DMS53 treated with DMSO at 0.1 percent for 48 hours (cell line): Measurements from ENCODE around the gene NDUFA8.

ENCODE experiments used
- DNase-seq: peaks from one replicate; lab custom pipeline; 2025; ENCODE audit not compliant: unreplicated experiment; lab: John Stamatoyannopoulos, UW

Gene NDUFA8

DNA sequence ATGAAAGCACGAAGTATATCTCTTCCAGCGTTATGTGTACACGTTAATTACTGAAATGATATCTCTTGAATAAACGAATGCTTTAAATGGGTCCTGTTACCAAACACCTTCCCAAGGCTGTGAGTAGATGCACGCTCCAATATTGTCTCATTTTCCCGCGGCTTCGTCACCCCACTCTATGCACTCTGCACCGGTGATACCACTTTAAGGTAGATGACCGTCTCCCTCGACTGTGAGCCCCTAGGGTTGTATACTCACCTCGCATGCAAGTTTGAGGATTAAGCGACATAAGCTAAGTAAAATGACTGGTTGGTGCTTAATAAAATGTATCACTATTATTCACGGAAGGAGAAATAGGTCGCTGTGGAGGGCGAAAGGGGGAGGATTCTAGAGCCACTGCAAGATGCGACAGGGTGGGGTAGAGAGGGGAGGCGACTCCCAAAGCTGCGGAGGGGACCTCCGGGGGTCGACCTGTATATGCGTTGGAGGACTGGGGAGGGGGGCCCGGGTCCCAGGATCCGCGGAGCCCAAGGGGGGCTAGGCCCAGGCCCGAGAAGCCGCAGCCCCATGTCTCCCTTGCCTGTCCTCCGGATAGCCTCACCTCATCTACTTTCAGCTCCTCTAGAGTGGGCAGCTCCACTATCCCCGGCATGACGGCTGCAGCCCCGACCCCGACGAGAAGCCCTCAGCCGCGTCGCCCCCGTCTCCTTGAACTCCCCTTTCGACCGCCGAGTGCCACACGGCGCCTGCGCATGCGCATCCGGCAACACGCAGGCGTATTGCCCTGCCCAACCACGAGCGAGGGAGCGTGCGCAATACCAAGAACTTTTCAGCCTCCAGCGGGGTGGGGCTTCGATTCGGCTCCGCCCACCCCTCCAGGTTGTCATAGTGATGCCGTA lies at the start of gene NDUFA8, which contains the start of gene MORN5:
Gene NDUFA8 (minus strand): TSS at position 754 of the 899 bp plus-strand sequence. CDS start 102 bp downstream, at position 652.
Gene MORN5 (plus strand): TSS at position 883 of the 899 bp plus-strand sequence. CDS start 65 bp downstream, outside the sequence.
- peak; percentile 92 for DNase-seq

DNA sequence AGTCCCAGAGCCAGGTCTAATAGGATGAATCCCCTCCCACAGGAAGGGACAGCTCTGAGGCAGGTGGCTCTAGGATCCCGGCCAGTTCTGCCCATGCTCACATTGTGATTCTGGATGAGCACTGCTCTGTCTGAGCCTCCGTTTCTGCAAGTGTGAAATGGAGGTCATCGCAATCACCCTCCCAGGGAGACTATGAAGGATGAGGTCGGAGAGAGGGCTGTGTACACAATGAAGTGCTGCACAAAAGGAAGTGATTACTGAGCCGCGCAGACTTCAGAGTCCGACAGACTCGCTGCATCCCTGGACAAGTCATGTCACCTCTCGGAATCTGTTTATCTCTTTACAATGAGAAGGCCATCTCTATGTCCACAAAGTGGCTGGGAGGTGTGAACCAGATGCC lies 47.5 kb upstream of the NDUFA8 start:
- no peak for DNase-seq

DNA sequence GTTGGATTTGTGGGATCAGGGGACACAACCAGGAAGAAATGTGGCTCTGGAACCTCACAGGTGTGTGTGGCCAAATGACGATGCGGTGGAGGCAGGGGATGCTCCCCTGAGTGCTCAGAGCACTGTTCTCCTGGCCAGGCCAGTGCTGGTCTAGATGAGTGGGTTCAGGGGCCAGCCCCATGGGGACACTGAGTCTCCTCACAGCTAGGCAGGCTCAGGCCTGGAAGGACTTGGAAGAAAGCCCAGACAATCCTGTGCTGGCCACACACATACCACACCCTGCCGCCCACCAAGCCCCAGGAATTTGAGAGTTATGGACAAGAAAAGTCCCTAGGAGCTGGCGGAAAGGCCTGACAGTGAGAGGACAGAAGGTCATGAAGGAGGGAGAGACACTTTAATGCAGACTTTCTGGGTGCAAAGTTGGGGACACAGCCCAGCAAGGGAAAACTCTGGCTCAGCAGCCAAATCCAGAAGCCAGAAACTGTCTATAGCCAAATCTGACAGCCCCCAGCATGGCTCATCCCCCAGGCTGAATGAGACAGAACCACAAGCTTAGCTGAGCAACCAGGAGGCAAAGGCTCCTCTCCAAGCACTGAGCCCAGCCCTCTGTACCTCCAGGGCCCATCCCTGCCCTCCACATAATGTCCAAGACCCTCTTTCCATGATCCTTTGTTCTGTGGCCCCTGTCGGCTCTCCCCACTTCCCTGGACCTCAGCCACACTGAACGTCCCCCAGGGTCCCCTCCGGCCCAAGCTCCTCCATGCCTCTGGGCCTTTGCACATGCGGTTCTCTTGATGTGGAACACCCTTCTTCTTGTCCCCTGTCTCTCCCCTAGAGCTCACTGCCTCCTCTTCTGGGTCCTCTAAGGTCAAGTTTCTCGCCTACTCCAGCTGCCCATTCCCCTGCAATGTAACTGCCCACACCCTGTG lies 46.8 kb upstream of the NDUFA8 start:
- no peak for DNase-seq

DNA sequence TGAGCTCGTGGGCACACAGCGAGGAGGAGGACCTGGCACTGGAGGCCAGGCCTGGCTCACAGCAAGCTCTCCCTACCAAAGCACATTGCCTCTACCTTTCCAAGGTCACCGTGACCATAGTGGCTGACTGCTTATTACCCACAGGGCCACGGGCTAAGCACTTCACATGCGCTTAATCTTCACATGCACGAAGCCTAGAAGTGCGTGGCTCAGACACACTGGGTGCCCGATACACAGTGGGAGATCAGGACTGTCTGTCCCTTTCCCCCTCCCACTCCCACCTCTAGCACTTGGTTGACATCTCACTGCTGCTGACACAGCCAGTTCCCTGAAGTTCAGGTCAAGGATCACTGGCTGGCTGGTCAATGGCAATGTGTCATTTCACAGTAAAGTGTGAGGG lies 45.6 kb upstream of the NDUFA8 start:
- no peak for DNase-seq

DNA sequence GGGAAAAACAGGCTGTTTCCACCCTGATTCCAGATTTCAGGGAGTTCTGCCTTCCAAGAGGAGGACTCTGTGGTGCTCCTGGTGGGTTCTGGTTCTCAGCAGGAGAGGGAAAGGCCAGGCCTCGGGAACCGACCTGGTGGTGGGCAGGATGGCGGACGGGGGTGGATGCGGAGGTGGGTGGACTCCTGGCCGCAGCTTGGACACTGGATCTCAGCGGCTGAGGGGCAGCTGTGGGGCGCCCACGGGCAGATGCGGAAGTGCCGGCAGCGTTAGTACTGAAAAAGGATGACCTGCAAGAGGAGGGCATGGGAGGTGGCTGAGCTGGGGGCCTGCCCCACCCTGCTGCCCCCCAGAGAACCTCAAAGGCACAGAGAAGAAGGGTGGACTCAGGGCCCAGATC lies 44.9 kb upstream of the NDUFA8 start:
- DNase-seq, result no peak

DNA sequence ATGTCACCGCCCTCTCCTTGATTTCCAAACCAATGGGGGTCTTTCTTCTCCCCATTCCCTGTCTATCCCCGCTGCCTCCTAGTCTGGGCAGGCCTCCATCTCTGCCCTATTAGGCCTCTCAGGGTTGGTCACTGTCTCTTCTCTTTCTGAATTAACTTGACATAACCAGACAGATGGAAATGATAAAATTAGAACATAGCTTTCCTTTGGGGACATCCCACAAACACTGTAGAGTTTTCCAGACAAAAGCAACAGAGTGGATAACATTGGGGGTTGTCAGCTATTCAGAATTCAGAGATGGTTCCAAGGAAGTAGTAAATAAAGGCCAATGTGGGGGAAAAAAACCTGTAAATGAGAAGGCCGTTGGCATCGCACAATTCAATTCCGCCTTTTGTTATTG lies 44.5 kb upstream of the NDUFA8 start:
- no peak for DNase-seq

DNA sequence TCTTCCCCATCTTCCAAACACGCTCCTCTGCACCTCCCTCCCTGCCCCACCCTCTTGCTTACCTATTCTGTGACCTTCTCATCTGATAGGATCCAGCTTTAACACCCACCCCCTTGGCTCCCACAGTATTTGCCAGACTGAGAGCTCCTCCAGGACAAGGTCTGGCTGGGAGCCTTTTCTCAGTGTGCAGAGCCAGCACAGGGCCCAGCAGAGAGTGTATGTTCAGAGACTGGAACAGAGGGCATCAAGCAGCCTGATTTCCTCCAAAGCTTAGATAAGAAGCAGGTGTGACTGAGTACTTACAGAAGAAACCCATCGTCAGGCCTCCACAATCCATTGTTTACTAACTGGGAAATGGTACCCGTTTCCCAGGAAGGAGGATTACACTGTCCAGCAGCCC lies 42.5 kb upstream of the NDUFA8 start:
- no peak for DNase-seq

DNA sequence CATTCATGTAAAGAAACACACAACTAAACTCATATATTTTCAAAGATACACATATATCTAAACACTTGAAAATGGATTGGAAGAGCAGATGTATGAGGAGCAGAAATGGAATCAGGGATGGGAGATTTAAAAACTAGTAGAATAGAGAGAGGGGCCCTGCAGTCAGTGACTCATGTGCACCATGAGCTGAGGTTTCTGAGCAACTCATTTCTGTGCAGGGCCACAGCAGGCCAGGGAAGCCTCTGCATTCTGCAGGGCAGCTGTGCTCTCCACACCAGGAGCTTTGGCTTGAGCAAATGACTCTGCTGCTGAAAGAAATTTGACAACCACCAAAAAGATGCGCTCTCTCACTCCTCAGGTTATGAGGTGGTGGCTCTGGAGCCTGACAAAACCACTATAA lies 42.1 kb upstream of the NDUFA8 start:
- no peak for DNase-seq

DNA sequence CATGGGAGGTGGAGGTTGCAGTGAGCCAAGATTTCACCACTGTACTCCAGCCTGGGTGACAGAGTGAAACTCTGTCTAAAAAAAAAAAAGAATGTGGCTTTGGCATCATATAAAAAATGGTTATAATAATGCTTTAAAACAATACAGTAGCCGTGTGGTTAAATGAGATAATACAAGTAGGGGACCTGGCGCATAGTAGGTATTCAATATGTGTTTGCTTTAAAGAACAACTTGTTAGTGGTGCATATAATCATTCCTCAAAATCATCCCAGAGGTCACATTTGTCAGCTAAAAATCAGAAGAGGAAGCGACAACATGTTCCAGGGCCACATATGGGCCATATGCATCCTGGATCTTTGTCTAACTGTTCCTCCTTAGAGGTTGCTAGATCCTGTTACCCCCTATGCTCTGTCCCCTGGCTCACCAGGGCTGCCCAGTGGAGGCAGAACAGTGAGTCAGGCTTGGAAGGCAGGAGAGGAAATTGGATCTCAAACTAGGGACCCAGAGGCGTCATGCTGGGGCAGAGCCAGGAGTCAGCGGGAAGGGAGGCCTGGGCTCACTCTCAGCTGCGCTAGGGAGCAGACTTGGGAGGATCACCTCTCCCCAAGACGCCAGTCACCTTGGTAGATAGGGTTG lies 41.5 kb upstream of the NDUFA8 start:
- no peak for DNase-seq

DNA sequence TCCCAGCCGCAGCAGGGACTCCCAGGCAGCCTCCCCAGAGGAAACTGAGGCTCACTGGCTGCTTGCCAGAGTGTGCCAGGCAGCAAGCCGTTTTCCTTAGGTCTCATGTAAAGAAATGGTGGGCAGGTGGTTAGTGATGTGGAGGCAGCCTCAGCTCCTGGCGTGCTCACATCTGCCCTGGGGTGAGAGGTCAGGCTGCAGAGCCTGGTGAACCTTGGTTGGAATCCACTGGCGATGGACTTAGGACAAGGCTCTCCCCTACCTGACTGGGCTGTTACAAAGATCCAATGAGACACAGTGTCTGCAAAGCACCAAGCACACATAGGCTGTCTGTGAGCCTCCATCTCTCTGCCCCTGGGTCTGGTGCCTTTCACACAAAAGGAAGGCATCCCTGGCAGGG lies 38.3 kb upstream of the NDUFA8 start:
- DNase-seq, result no peak

DNA sequence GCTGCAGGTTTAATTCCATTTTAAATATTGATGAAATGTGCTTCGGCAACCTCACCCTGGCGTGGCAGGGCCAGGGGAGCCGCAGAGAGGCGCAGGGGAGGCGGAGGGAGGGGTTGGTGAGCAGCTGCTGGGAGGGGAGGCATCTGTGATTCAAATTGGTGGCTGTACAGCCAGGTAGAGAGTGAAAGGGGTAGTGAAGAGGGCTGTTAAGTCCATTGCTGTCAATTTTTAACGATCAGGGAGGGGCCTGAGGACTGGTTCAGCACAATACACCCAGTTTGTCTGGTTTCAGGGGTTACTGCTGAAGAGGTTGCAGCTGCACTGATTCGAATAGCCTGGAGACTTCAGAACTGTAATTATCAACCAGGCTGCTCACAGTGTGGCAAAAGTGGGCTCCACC lies 37.8 kb upstream of the NDUFA8 start:
- DNase-seq, result no peak

DNA sequence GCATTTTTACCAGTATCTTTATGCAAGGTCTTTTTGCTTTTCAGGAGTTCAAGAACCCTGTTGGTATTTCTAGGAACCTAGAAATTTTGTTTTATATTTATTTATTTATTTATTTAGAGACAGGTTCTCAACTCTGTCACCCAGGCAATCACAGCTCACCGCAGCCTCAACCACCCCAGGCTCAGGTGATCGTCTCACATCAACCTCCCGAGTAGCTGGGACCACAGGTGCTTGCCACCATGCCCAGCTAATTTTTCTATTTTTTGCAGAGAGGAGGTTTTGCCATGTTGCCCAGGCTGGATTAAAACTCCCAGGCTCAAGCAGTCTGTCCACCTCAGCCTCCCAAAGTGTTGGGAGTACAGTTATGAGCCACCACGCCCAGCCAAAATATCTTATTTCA lies 36.3 kb upstream of the NDUFA8 start:
- no peak for DNase-seq

DNA sequence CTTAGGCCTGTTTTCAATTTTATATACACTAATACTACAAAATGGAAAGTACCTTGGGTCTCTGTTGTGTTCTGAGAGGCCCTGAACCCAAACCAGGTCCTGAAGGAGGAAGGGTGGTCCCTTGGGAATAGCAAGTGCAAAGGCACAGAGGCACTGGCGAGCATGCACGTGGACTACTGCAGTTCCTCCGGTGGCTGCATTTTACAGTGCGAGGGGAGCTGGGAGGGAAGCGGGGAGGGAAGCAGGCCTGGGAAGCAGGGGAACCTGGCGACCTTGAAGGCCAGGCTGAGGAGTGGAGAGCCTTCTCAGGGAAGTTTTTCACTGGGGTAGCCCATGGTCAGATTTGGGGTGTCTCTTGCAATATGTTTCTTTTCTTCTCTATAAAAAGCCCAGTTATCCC lies 34.1 kb upstream of the NDUFA8 start:
- no peak for DNase-seq

DNA sequence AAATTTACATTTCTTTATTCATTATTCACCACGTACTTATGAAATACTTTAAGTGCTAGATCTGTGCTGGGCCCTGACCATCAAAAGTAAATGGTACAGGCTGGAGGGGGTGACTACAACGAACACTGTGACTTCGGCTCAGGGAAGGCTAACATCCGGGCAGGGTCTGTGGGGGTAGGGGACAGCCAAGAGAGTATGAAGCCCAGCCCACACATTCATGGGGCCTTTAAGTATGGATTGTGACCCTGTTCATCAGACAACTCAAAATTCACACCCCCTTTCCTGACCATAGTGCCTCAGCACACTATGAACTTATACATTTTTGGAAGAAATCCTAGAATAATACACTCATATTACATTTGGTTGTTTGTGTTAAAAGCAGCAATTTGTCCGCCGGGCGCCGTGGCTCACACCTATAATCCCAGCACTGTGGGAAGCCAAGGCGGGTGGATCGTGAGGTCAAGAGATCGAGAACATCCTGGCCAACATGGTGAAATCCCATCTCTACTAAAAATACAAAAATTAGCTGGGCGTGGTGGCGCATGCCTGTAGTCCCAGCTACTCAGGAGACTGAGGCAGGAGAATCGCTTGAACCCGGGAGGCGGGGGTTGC lies 33.4 kb upstream of the NDUFA8 start:
- DNase-seq, result no peak

DNA sequence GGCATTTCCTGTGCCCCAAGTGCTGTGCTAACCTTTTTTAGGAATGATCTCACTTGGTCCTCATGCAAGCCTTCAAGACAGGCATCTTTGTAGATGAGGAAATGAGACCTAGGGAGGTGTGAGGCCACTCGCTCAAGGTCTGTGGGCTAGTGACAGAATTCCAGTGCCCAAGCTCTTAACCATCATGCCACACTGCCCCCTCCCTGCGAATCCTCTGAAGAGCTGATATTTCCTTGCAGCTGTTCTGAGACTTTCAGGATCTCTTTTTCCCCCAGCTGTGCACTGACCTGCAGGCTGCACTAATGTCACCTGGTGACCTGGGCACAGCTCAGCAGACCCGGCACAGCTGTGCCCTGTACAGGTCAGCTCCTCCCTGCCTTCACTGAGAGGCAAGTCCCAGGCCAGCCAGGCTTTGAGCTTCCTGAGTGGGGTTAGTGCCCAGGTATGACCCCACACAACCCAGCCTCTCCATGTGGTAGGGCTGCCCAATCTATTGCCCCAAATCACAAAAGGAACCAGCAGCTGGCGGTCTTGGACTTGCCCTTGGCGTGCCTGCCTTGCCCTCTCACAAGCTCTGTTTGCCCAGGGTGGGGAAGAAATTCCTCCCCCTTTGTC lies 32.8 kb upstream of the NDUFA8 start:
- no peak for DNase-seq

DNA sequence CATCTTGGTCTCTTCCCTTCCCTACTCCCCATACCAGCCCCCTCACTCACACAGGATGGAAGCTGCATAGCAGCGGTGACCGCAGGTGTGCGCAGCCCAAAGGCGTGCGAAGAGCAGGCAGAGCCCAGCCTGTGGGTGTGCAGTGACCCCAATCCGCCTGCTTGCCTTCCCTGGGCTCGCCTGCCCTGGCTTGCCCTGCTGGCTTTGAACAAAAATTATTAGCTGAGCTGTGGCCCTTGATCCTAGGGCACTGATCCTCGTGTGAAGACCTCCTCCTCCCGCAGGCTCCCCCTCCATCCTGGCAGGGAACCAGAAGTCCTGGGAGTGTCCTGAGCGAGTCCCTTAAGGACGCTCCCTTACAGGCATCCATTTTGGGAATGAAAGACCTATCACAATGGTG lies 32.0 kb upstream of the NDUFA8 start:
- DNase-seq, result no peak

DNA sequence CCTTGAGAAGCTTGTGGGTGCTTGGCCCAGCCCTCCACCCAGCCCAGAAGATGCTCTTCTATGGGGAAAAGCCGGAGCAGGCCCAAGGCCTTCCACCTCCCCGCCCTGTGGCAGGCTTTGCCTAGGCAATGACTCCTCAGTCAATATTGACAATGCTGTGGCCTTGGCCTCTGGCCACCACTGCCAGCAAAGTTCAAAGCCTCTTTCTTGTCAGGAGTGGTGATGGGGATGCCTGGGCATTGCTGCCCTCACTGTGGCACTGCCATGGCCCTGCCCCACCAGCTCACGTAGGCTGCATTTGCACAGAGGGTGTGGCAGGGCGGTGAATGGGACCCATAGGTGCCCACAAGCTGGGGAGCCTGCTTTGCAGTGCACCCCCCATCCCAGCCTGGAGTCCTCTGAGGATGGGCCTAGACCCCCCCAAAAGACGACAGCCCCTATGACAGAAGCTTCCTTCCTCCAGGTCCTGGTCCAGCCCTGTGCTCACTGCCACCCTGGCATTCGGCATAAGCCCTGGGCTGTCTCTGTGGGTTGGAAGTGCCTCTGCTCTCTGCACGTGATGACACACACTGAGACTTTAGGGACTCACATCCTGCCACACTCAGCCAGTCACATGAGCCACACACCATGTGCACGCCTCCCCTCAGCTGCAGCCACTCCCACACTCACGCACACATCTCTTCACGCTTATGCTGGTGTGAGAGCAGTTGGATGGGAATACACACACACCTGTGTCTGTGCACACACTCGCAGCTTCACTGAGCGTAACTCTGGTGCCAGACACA lies 31.2 kb upstream of the NDUFA8 start:
- no peak for DNase-seq

DNA sequence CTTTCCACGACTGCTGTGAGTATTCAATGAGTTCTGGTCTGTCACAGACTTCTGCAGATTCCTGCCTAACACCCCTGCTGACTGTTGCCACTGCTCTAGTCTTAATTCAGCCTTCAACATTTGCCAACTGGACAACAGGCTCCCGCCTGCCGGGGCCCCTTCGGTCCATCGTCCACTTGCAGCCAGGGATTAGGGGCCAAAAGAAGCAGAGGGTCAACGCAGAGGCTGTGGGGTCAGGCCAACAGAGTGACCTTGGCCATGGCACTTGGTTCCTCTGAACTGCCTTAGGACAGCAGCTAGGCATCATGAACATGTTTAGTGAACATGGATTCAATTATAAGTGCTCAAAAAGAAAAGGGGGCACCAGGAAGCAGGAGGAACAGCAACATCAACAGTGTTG lies 28.8 kb upstream of the NDUFA8 start:
- DNase-seq, result no peak

DNA sequence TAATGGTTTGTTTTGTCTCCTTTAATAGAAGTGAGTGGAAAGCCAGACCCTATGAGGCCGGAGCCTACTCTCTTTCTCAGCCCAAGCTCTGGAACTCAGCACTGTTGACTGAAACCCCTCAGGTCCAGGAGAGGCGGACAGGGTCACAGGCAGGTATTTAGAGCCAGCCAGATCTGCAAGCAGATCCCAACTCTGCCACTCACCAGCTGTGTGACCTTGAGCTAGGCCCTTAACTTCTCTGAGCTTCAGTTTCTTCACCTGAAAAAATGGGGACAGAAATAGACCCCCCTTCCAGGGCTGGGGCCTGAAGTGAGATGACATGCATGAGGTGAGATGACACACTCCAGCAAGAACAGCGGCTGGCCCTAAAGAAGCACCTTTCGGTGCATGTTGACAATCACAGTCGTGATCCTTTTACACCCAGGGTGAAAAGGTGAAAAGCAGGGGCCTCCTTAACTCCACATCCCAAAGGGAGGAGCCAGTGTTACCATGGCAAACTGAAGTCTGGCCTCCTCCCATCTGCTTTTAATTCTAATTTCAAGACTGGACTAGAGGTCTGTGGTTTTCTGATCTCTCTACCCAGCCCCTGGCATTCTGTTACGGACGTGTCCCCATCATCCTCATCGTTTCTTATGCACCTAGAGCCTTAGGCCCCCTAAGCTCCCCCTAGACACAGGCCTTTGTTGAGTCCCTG lies 27.3 kb upstream of the NDUFA8 start:
- no peak for DNase-seq
